Body of pancreas (tissue), 4 donors: ENCODE data around the gene B3GAT1. TPM values are rescaled to one million over a fixed set of nuclear protein-coding genes. Genes with fewer than 3 reads are reported as not detected.
"Not testable (repeated sequence)": the region's sequence is repeated elsewhere in the genome, so short reads cannot be mapped to it uniquely, and the experiment has no call there.

ENCODE experiments used
- ATAC-seq: fragments of 150-250 bp; one replicate; pipeline ENCODE4 v1.9.1; 2016
- DNase-seq, 4 donors: peaks; one replicate each; pipeline ENCODE4 v3.0.0-alpha.2; 2019
- H3K27ac ChIP-seq, 4 donors: fragments of 200-600 bp; sonication (generic); 1 replicate in 3 of 4; 2 replicates in 1 of 4; pipeline versions ENCODE4 v1.5.1 to v1.6.1; 2016 to 2019; ENCODE audit warnings: mild to moderate bottlenecking in 1 of 4, mixed read lengths in 1 of 4, moderate library complexity in 1 of 4
- H3K27me3 ChIP-seq, 2 donors: fragments of 200-600 bp; sonication (generic); one replicate each; pipeline ENCODE4 v1.6.0; 2016; ENCODE audit warnings: mild to moderate bottlenecking in 1 of 2
- H3K36me3 ChIP-seq, 2 donors: fragments of 200-600 bp; sonication (generic); replicated peaks in 1 of 2; 2 replicates each; pipeline ENCODE4 v1.5.1; 2016; ENCODE audit warnings: low read depth in 2 of 2; ENCODE audit not compliant: insufficient read depth in 1 of 2
- H3K4me1 ChIP-seq: fragments of 200-600 bp; sonication (generic); one replicate; pipeline ENCODE4 v1.6.0; 2016
- H3K4me3 ChIP-seq, 2 donors: fragments of 200-600 bp; sonication (generic); 1 replicate in 1 of 2; 2 replicates in 1 of 2; pipeline ENCODE4 v1.5.1; 2016 to 2019
- H3K9me3 ChIP-seq, 3 donors: fragments of 200-600 bp; sonication (generic); 1 replicate in 2 of 3; 2 replicates in 1 of 3; pipeline ENCODE4 v1.5.1; 2016
- CTCF ChIP-seq, 7 experiments: fragments of 450-650 bp in 4 of 7; fragments of 200-600 bp in 3 of 7; sonication (generic) in 3 of 7; IDR thresholded peaks; one replicate each; pipeline ENCODE4 v1.5.1; 2016 to 2019; ENCODE audit warnings: antibody characterized with exemption in 7 of 7
- POLR2A ChIP-seq, 3 donors: fragments of 450-650 bp; IDR thresholded peaks; one replicate each; pipeline ENCODE4 v1.6.1; 2016; ENCODE audit warnings: antibody characterized with exemption in 3 of 3, mild to moderate bottlenecking in 2 of 3
- WGBS, 2 donors: methylation state at CpG; one replicate each; pipeline ENCODE4 v1.1.5; 2017; 5-methylcytosine and 5-hydroxymethylcytosine counted together
- intact Hi-C: fragments of 100-400 bp; cut with DNase I; formaldehyde crosslinking; loops from one replicate; pipeline ENCODE4 v1.15.1; 2023
- total RNA-seq, 2 donors: library from RNA; depleted of rRNA; stranded (reverse); fragments of >200 nt; gene quantifications; one replicate each; pipeline ENCODE4 v1.1.0, GENCODE V29; 2016

The B3GAT1 gene
- total RNA-seq, 2 donors from 2014 or later = under 0.01 TPM; not detected in 1

- ATAC-seq = no peak
- Histone ChIP-seq H3K4me1 (no peaks in the 10 kb centered on the region), H3K36me3 (no peaks in the 10 kb centered on the region), H3K9me3 (no peaks in the 10 kb centered on the region), H3K27ac (no peak overlapping the region), H3K27me3 (no peaks in the 10 kb centered on the region), H3K4me3 (no peak overlapping the region)
- TF ChIP-seq CTCF (IDR thresholded peaks at IDR 0.05) = no peak
- no peak for TF ChIP-seq POLR2A (IDR thresholded peaks at IDR 0.05)
- WGBS, 2 donors = 84 to 85% methylated on average over 11 to 27 of the region's 27 CpGs
- intact Hi-C loops = no loop called here
- no peak for DNase-seq
Measured at GRCh38 chr11:134447696-134448095, 35.7 kb upstream of the B3GAT1 start.

GRCh38 chr11:134445601-134446325 lies 33.7 kb upstream of the B3GAT1 start:
- Histone ChIP-seq H3K4me1 (no peaks in the 10 kb centered on the region), H3K36me3 (no peaks in the 10 kb centered on the region), H3K9me3 (no peaks in the 10 kb centered on the region), H3K27ac (no peak overlapping the region), H3K4me3 (no peak overlapping the region), H3K27me3 (no peaks in the 10 kb centered on the region)
- intact Hi-C loops = no loop called here
- no peak for ATAC-seq
- TF ChIP-seq POLR2A (IDR thresholded peaks at IDR 0.05) = no peak
- TF ChIP-seq CTCF (IDR thresholded peaks at IDR 0.05) = no peak
- WGBS, 2 donors = 59 to 64% methylated on average over 14 to 16 of the region's 16 CpGs
- no peak for DNase-seq

- H3K36me3 ChIP-seq, H3K9me3 ChIP-seq, ATAC-seq, DNase-seq, H3K4me3 ChIP-seq, H3K27me3 ChIP-seq, H3K4me1 ChIP-seq, intact Hi-C loops, H3K27ac ChIP-seq: not testable (repeated sequence)
- WGBS, 2 donors = 56 to 64% methylated on average over 16 to 17 of the region's 17 CpGs
Measured at GRCh38 chr11:134444160-134445108, 32.4 kb upstream of the B3GAT1 start.

- TF ChIP-seq CTCF (IDR thresholded peaks at IDR 0.05) (no peak), POLR2A (IDR thresholded peaks at IDR 0.05) (no peak)
- WGBS, 2 donors = 58 to 72% methylated on average over 6 of the region's 6 CpGs
- ATAC-seq (no peak), DNase-seq (no peak)
- H3K4me1 ChIP-seq = no peaks in the 10 kb centered on the region
- H3K27me3 ChIP-seq = no peaks in the 10 kb centered on the region
- no peaks in the 10 kb centered on the region for H3K9me3 ChIP-seq
- no peak overlapping the region for H3K4me3 ChIP-seq
- H3K36me3 ChIP-seq = no peaks in the 10 kb centered on the region
- no peak overlapping the region for H3K27ac ChIP-seq
- intact Hi-C loops = no loop called here
Measured at GRCh38 chr11:134443246-134443645, 31.2 kb upstream of the B3GAT1 start.

- no peaks in the 10 kb centered on the region for H3K27me3 ChIP-seq
- TF ChIP-seq CTCF (IDR thresholded peaks at IDR 0.05) (no peak), POLR2A (IDR thresholded peaks at IDR 0.05) (no peak)
- H3K36me3 ChIP-seq = no peaks in the 10 kb centered on the region
- DNase-seq (no peak), ATAC-seq (no peak)
- H3K4me3 ChIP-seq = no peak overlapping the region
- no peaks in the 10 kb centered on the region for H3K9me3 ChIP-seq
- no peak overlapping the region for H3K27ac ChIP-seq
- intact Hi-C loops = no loop called here
- 73 to 80% methylated on average over 10 of the region's 10 CpGs for WGBS, 2 donors
- no peaks in the 10 kb centered on the region for H3K4me1 ChIP-seq
Measured at GRCh38 chr11:134442246-134442645, 30.2 kb upstream of the B3GAT1 start.
